ENCODE results near the gene COMMD10.

GRCh38 chr5:116265471-116265870, 180.6 kb downstream of the COMMD10 start:
- TF ChIP-seq ZNF274 (IDR thresholded peaks at IDR 0.05; ENCODE audit: borderline replicate concordance, extremely low read depth, low read length) (no peak), SIX5 (IDR thresholded peaks at IDR 0.05; ENCODE audit: low read depth, low read length) (no peak), CTCF (IDR thresholded peaks at IDR 0.05; ENCODE audit: control extremely low read depth in 1 of 3, insufficient read depth in 1 of 3, low read depth in 1 of 3, low read length in 3 of 3) (no peak), NRF1 (IDR thresholded peaks at IDR 0.05; ENCODE audit: low read depth, low read length) (no peak), HDAC2 (IDR thresholded peaks at IDR 0.05; ENCODE audit: borderline replicate concordance in 1 of 2, low read depth in 2 of 2, low read length in 2 of 2) (no peak), CHD2 (IDR thresholded peaks at IDR 0.05; ENCODE audit: low read length) (no peak), SUZ12 (IDR thresholded peaks at IDR 0.05; ENCODE audit: low read length) (no peak)

All from H1 (cell line).